Stimulated activated CD4-positive, alpha-beta T cell treated with anti-CD3 and anti-CD28 coated beads, Interleukin-12 subunit alpha, Interleukin-12 subunit beta, amount 100 ng/mL, for 48 hours (primary cell): ENCODE data around the gene FPR2.
"Not testable (repeated sequence)": the region's sequence is repeated elsewhere in the genome, so short reads cannot be mapped to it uniquely, and the experiment has no call there.

Experiments
- DNase-seq, 3 donors: peaks; one replicate each; pipeline ENCODE4 v3.0.0-alpha.2; 2020; ENCODE audit warnings: low read depth in 2 of 3, low spot score in 1 of 3

The FPR2 gene, protein sequence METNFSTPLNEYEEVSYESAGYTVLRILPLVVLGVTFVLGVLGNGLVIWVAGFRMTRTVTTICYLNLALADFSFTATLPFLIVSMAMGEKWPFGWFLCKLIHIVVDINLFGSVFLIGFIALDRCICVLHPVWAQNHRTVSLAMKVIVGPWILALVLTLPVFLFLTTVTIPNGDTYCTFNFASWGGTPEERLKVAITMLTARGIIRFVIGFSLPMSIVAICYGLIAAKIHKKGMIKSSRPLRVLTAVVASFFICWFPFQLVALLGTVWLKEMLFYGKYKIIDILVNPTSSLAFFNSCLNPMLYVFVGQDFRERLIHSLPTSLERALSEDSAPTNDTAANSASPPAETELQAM

DNA sequence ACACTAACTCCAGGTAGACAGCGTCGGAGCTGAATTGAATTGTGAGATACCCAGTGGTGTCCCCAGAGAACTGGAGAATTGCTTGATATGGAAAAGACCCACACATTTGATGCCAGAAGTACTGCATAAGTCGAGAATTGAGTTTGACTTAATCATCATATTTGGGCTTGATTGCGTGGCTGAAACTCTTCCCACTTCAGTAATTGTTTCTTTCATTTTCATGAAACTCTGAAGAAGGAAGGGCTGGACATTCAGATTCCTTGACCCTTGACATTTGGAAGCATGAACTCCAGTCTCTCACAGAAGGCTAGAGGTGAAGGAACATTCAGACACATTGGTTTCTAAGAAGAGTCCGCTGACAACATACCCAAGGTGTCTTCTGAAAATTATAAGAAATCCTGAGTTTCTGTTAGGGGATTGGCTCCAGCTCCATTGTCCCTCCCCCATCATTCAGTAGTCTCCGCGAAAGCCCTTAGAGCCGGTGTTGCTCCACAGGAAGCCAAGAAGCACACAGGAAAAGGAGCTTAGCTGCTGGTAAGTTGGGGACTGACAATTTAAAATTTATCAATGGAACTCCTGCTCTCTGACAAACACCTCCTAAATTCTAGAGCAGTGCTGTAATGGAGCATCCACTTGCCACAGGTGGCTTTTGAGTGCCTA lies at the start of gene FPR2:
TSS of gene FPR2 (plus strand) at position 484 of the 660 bp plus-strand sequence. CDS start 7,479 bp downstream, outside the sequence.
- DNase-seq: no peak

DNA sequence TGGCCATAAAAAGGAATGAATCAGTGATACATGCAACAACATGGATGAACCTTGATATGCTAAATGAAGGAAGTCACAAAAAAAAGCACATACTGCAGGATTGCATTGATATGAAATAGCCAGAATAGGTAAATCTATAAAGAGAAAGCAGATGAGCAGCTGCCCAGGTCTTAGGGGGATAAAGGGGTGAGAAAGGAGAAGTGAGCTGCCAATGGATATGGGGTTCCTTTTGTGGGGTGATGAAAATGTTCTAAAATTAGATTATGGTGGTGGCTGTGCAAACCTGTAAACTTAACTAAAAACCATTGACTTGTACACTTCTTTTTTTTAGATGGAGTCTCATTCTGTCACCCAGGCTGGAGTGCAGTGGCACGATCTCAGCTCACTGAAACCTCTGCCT lies 49.3 kb upstream of the FPR2 start:
- no peak for DNase-seq

DNA sequence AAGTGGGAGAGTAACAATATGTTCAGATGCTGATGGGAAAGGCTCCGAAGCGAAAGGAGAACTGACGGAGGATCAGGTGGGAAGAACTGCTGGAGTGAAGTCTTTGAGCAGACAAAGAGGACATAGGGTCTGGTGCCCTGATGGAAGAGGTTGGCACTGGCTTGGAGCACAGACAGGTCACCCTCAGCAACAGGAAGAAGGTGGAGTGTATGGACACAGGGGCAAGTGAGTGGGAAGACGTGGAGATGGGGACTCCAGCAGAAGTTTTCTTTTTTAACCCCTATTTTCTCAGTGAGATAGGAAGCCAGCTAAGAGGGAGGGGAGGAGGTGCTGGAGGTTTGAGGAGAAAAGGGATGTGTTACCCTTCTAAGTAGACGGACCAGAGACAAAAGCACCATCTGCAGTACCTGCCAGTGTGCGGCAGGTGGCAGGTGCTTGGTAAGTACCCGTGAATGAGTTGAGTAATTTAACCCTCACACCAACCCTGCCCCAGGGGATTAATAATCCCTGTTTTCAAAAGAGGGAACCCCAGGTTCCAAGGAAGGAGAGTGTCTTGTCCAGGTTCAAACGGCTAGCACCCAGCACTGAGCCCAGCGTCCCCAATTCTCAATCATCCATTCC lies 48.4 kb upstream of the FPR2 start:
- DNase-seq: no peak

DNA sequence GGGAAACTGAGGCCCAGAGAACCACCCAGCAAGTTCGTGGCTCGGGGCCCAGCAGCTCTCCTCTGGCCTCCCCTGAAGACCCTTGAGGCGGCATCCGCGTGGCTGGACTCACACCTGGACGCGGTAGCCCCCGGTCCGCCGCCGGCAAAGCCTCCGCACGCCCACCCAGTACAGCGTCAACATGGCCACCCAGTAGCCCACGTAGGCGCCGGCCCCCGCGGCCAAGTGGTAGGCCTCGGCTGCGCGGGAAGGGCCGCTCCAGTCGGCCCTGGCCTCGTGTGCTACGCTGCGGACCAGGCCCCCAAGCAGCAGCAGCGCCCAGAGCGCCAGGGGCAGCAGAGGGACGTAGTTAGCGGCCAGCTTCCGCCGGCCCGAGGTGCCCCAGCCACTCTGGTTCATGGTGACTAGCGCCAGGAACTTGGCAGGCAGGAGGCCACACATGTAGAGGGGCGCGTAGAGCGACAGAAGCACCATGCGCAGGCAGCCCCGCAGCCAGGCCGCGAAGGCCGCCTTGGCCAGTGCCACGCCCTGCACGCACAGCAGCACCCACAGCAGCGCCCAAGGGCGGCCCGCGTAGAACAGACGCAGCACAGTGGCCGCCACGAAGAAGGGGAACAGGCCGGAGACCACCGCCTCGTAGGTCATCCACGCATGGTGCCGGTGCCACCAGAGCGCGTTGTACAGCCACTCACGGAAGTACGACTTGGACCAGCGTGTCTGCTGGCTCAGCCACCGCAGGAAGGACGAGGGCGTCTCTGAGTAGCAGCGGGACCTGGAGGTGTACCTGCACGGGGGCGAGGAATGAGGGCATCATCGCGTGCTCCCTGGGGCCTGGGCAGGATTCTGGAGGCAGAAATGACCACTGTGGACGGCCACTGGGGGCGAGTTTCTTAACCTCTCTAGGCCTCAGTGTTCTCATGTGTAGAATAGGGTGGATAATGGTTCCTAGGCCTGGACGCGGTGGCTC lies 47.4 kb upstream of the FPR2 start:
- no peak for DNase-seq

DNA sequence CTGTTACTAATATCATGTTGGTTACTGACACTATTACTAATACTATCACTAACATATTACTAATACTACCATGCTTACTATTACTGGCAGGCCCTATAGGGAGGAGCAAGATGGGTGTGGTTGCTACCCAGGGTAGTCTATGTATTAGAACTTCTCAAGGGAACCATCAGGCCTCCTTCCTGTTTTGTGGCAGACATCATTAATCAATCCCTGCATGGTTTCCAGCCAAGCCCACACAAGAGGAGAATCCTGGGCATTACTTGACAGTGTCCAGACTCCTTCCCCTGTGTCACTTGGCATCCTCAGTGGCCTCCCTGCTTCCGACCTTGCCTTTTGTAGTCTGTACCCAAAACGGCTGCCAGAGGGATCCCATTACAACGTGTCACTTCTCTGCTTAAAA lies 46.1 kb upstream of the FPR2 start:
- no peak for DNase-seq

DNA sequence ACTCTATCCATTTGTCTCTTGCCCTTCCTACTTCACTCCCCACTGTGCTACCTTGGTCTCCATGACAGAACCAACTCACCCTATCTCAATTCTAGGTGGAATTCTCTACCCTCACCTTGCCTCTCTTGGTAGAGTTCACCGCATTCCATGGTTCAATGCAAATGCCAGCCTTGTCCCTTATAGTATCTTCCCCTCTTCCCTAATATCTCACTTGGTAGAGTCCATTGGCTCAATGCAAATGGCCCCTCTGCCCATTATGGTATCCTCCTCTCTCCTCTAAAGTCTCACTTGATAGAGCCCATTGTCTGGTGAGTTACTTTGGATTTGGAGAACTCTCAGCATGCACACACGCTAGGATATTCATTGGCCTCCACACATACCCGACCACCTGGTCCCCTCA lies 45.1 kb upstream of the FPR2 start:
- DNase-seq: no peak

DNA sequence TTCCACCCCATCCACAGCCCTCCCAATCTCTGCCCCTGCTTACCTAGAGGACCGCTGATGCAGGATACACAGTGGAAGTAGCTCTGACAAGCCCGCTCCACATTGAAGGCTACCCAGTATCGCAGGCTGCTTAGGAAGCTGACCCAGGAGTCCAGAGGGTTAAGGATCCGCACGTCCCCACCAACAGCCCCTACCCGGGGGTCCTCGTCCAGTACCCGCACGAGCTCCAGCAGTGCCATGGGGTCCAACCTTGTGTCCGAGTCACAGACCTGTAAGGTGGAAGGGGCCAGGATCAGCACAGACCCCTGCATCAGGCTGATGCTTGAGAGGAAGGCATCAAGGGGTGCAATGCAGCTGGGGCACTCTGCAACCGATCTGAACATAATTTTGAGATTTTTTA lies 44.1 kb upstream of the FPR2 start:
- DNase-seq: no peak

DNA sequence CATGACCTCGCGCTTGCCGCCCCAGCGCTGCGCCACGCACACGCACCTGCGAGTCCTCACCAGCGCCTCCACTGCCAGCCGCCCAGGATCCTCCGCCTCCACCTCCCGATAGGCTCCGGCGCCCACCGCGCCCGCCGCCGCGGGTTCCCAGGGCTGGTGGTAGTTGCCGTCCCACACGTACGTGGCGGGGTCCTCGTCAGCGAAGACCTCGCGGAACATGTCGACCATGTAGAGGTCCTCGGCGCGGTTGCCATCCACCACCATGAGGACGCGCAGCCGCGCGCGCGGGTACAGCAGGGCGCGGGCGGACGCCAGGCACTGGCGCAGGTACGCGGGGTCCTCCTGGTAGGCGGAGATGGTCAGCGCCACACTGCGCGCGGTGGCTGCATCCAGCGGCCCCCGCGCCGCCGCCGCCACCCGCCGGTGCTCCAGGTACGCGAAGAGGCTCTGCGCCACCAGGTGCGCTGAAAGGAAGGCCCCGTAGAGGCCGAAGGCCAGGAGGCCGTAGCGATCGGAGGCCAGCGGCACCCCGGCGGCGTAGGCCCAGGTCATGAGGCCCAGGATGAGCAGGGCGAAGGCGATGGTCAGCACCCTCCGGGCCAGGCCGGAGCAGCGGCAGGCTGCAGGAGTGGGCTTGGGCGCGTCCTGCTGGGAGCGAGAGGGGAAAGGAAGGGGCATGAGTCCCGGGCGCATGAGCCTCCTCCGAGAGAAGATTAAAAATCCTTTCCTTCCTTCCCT lies 41.6 kb upstream of the FPR2 start:
- no peak for DNase-seq

DNA sequence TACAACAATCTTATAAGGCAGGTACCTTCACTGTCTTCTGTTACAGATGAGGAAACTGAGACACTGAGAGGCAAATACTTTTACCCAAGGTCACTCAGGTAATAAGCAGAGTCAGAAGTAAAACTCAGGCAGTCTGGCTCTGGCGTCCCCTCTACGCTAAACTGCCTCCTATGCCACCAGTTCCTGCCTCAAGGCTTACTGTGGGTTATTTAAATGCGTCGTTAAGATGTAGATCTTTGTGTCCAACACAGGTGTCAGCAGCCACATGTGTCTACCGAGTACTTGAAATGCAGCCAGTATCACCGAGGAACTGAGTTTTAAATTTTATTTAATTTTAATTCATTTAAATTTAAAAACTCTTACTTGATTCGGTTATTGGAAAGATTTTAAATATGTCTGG lies 39.1 kb upstream of the FPR2 start:
- no peak for DNase-seq

DNA sequence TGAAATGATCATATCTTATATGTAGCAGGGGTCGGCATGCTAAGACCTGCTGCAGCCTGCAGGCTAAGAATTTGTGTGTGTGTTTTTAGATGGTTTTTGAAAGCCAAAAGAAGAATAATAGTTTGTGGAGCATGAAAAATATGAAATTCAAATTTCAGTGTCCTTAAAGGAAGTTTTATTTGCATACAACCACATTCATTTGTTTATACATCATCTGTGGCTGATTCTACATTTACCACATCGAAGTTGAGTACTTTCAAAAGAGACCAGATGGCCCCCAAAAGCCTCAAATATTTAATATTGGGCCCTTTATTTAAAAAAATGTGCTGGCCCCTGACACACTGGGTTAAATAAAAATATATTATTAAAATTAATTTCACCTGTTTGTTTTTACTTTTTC lies 38.5 kb upstream of the FPR2 start:
- no peak for DNase-seq

DNA sequence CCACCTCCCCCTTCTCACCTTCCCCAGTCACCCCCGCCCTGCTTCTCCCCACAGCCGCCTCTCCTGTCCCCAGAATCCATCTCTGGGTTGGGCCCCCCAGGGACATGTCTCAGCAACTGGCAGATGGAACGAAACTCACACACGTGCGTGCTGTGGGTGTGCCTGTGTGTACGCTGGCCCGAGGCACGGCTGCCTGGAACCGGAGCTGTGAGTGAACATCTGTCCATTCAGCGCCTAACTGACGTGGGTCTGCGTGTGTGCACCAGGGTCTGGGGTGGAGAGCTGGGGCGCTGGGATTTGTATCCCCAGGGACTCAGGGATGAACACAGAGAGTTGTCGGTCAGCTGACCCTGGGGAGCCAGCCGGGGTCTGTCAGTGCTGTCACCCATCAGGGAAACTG lies 36.4 kb upstream of the FPR2 start:
- DNase-seq: no peak

DNA sequence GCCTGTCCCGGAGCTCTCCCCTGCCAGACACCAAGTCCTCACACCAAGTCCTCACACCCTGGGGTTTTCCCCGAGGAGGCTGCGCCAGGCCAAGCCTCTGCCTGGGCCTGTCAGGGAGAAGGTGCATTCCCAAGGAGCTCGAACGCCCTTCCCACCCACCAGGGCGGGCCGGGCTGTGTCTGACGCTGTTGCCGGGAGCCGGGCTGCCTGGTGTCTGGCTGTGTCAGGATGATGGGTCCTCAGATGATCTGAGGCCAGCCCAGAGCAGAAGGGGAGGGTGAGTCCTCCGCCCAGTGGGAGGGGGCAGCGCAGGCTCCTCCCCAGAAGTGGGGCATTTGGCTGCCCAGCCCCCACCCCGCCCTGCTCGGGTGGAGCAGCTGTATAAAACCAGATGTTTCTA lies 34.9 kb upstream of the FPR2 start:
- no peak for DNase-seq

DNA sequence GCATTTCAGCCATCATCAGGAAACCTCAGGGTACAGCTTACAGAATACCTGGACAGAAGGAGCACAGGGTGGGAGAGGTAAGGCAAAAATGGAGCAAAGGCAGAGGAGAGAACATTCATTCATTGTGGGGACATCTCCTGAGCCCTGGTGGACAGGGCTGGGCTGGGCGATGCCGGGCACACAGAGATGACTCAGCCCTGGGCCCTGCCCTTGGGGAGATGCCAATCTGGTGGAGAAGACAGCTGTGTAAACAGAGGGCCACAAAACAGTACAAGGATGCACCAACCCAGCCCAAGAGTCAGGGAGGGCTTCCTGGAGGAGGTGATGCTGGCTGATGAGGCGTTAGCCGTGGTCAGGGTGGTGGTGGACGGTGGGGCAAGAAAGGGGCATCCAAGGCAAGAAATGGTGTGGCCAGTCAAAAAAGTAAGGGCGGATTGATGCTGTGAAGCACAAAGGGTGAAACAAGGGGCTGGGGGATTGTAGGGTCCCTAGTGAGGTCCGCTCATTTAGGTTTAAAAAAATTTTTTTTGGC lies 33.6 kb upstream of the FPR2 start:
- DNase-seq: no peak

DNA sequence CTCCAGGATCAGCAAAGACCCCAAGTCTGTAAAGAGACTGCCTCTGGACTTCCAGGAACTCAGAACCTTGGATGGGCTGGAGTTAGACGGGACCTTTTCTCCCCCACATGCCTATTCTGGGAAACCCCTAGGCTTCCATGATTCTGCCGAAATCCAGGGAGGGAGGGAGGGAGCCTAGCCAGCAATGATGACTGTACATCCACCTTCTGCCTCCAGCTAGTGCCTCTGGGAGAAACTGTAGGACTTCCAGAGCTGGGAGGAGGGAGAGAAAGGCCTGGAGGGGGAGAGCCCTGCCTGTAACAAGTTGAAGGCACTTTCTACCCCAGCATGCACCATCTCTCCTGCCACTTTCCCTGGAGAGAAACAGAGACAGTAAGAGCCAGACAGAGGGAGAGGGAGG lies 31.2 kb upstream of the FPR2 start:
- no peak for DNase-seq

DNA sequence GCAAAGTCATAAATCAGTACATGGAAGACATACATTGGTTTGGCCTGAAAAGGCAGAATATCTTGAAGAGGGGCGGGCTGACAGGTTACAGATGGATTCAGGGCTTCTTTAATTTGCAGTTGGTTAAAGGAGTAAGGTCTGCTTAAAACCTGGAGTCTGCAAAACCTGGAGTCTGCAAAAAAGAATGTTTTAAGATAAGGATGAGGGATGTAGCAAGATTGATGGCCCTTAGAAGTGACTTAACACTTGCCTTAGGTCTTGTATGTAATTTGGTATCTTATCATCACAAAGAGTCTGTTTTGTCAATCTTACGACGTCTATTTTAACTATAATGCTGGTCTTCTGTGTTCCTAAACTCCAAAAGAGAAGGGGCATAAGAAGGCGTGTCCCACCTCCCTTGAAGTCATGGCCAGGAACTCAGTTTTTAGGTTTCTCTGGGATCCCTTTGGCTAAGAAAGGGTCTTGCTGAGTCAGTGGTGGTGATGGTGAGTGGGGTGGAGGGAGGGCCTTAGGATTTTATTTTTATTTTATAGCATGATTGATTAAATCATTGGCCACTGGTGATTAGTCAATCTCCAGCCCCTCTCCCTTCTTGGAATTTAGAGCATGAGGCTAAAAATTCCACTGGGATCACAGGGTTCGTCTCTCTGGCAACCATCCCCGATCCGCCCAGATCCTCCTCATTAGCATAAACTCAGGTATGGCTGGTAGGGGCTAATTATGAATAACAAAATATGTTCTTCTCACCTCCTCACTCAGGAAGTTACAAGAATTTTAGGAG lies 27.0 kb upstream of the FPR2 start:
- no peak for DNase-seq

DNA sequence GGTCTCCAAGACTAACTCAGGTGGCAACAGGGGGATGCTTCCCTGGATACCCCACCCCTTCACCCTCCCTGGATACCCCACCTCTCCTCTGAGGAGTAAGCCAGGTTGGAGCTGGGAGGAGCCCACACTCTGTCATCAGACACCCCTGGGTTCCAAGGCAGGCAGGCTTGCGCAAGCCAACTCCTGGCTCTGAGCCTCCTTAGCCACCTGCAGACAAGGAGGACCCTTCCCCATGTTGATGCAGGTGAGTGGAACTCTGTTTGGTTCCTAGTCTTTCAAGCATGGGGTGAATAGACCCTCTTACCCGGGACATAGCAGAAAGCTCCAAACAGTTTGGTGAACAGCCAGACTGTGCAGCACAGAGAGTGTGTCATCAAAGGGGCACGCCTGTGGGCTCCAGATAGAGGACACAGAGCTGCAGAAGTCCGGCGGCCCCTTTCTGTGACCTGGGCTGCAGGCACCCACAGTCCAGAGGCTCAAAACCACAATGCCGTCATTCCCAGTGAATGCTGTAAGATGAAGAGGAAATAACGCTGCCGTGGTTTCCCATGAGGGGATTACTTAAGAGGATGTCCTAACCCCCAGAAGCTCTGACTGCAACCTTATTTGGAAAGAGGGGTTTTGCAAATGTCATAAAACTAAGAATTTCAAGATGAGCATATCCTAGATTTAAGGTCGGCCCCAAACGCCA lies 25.1 kb upstream of the FPR2 start:
- DNase-seq: no peak

DNA sequence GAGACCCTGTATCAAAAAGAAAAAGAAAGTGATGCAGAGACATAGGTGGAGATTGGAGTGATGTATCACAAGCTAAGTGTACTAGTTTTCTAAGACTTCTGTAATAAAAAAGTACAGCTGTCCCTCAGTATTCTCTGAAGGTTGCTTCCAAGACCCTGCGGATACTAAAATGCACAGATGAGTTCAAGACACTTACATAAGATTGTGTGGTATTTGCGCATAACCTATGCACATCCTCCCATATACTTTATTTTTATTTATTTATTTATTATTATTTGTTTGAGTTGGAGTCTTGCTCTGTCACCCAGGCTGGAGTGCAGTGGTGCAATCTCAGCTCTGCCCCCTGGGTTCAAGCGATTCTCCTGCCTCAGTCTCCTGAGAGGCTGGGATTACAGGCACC lies 23.6 kb upstream of the FPR2 start:
- no peak for DNase-seq

DNA sequence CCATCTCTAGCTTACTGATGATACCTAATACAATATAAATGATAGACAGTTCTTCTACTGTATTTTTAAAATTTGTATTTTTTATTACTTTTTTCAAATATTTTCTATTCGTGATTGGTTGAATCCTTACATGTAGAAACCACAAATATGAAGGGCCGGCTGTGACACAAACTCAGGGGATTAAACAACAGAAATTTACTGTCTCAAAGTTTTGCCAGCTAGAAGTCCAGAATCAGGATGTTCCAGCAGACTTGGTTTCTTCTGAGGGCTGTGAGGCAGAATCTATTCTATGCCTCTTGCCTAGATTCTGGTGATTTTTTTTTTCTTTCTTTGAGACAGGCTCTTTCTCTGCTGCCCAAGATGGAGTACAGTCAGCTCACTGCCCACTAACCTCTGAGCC lies 23.1 kb upstream of the FPR2 start:
- no peak for DNase-seq

DNA sequence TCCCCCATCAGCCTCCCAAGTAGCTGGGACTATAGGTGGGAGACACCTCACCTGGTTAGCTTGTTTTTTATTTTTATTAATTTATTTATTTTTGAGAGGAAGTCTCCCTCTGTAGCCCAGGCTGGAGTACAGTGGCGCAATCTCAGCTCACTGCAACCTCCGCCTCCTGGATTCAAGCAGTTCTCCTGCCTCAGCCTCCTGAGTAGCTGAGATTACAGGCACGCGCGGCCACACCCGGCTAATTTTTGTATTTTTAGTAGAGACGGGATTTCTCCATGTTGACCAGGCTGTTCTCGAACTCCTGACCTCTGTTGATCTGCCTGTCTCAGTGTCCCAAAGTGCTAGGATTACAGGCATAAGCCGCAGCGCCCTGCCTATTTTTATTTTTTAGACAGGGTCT lies 22.5 kb upstream of the FPR2 start:
- not testable (repeated sequence) for DNase-seq
